Measurements from ENCODE around the gene P2RY8. TPM values are rescaled to one million over a fixed set of nuclear protein-coding genes. Genes with fewer than 3 reads are reported as not detected.
"Not testable (repeated sequence)": the region's sequence is repeated elsewhere in the genome, so short reads cannot be mapped to it uniquely, and the experiment has no call there.

Gene P2RY8
- polyA plus RNA-seq, 4 donors, result 0.22 to 2.1 (median 1.2) TPM

DNA sequence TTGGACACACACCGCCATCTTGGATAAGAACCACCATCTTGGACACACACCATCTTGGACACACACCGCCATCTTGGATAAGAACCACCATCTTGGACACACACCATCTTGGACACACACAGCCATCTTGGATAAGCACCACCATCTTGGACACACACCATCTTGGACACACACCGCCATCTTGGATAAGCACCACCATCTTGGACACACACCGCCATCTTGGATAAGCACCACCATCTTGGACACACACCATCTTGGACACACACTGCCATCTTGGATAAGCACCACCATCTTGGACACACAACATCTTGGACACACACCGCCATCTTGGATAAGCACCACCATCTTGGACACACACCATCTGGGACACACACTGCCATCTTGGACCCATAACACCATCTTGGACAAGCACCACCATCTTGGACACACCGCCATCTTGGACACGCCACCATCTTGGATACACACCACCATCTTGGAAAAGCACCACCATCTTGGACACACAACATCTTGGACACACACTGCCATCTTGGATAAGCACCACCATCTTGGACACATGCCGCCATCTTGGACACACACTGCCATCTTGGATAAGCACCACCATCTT lies 88.9 kb downstream of the P2RY8 start:
- not testable (repeated sequence) for H3K4me1 ChIP-seq (ENCODE audit: control insufficient read depth in 3 of 3, insufficient read depth in 2 of 3, low read depth in 1 of 3, low read length in 2 of 3); H3K27ac ChIP-seq (ENCODE audit: low read depth in 1 of 3, low read length in 2 of 3); H3K27me3 ChIP-seq (ENCODE audit: control insufficient read depth in 3 of 3, insufficient read depth in 3 of 3, low read length in 3 of 3); H3K4me3 ChIP-seq (ENCODE audit: low read depth in 1 of 3, low read length in 3 of 3); DNase-seq; FAIRE-seq; H3K36me3 ChIP-seq (ENCODE audit: control insufficient read depth in 3 of 3, insufficient read depth in 2 of 3, low read depth in 1 of 3, low read length in 3 of 3)
- peaks cover 0 to 51% of the 10 kb centered on the region in 2 donors for H3K9me3 ChIP-seq (ENCODE audit: control insufficient read depth in 2 of 2, insufficient read depth in 1 of 2, low read depth in 1 of 2, low read length in 1 of 2)
- WGBS, 3 donors, result 99 to 100% (median 99%) methylated on average over 8 of the region's 8 CpGs

DNA sequence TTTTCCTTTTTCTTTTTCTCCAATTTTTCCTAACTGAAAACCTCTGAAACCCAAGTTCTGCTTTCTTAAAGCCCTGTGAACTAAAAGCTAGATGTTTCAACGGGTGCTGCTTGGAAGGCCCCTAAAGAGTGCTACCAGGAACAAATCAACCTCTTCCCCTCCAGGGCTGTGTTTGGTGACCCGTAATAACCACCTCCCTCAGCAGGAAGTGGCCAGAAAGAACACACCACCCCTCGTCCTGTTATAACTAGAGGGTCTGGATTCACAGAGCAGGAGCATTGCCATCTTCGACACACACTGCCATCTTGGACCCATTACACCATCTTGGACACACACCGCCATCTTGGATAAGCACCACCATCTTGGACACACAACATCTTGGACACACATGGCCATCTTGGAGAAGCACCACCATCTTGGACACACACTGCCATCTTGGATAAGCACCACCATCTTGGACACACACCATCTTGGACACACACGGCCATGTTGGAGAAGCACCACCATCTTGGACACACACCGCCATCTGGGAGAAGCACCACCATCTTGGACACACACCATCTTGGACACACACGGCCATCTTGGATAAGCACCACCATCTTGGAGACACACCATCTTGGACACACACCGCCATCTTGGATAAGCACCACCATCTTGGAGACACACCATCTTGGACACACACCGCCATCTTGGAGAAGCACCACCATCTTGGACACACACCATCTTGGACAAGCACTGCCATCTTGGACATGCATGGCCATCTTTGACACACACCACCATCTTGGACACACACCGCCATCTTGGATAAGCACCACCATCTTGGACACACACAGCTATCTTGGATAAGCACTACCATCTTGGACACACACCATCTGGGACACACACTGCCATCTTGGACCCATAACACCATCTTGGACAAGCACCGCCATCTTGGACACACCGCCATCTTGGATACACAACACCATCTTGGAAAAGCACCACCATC lies 89.7 kb downstream of the P2RY8 start:
- not testable (repeated sequence) for H3K27ac ChIP-seq (ENCODE audit: low read depth in 1 of 3, low read length in 2 of 3); H3K4me1 ChIP-seq (ENCODE audit: control insufficient read depth in 3 of 3, insufficient read depth in 2 of 3, low read depth in 1 of 3, low read length in 2 of 3); FAIRE-seq; H3K27me3 ChIP-seq (ENCODE audit: control insufficient read depth in 3 of 3, insufficient read depth in 3 of 3, low read length in 3 of 3); H3K4me3 ChIP-seq (ENCODE audit: low read depth in 1 of 3, low read length in 3 of 3)
- Histone ChIP-seq H3K9me3 (ENCODE audit: control insufficient read depth in 2 of 2, insufficient read depth in 1 of 2, low read depth in 1 of 2, low read length in 1 of 2) (peaks cover 0 to 58% of the 10 kb centered on the region in 2 donors), H3K36me3 (ENCODE audit: control insufficient read depth in 3 of 3, insufficient read depth in 2 of 3, low read depth in 1 of 3, low read length in 3 of 3) (peaks cover 0 to 11% (median 0%) of the 10 kb centered on the region in 3 donors)
- DNase-seq, result peak in 1 of 2 donors; percentile 26
- 91 to 96% (median 92%) methylated on average over 13 of the region's 13 CpGs for WGBS, 3 donors

DNA sequence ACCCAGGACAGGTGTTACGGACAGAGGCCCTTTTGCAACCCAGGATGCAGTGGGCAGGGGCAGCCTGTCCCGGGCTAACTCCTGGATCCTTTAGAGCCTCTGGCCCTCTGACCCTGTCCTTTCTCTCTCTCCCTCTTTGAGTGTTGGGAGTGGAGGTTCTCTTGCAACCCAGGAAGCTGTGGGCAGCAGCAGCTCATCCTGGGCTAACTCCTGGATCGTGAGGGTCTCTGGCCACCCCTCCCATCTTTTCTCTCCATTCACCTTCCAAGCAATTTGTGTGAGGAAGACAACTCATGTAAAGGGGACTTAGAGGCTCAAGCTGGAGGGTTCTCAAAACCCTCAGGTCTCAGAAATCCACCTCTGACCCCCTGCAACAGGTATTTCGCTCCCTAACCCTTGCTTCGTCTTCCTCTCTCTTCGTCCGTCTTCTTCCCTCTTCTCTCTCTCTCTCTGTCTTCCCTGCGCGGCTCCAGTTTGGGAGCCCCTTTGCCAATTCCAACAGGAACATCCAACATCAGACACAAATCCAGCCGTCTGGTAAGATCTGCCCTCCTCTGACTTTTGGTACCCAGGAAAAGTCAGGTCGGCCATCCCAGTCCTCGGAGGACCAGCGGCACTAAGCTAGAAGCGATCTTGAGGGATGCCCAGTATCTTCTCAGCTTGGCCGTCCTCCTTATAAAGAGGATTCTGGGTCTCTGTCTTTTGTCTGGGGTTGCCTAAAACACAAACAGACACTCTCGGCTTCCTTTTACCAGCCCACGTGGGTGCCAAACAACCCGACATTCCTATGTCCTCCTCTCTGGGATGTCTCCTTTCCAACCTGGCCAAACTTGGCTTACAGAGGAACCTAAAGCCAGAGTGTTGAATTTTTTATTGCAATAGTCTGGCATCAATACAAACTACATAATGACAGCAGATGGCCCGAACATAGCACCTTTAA lies 92.2 kb downstream of the P2RY8 start:
- H3K9me3 ChIP-seq (ENCODE audit: control insufficient read depth in 2 of 2, insufficient read depth in 1 of 2, low read depth in 1 of 2, low read length in 1 of 2), result peaks cover 0 to 58% of the 10 kb centered on the region in 2 donors
- no peak overlapping the region for H3K4me3 ChIP-seq (ENCODE audit: low read depth in 1 of 3, low read length in 3 of 3)
- peaks cover 0 to 14% (median 0%) of the 10 kb centered on the region in 3 donors for H3K36me3 ChIP-seq (ENCODE audit: control insufficient read depth in 3 of 3, insufficient read depth in 2 of 3, low read depth in 1 of 3, low read length in 3 of 3)
- DNase-seq (no peak), FAIRE-seq (no peak)
- no peaks in the 10 kb centered on the region for H3K4me1 ChIP-seq (ENCODE audit: control insufficient read depth in 3 of 3, insufficient read depth in 2 of 3, low read depth in 1 of 3, low read length in 2 of 3)
- H3K27me3 ChIP-seq (ENCODE audit: control insufficient read depth in 3 of 3, insufficient read depth in 3 of 3, low read length in 3 of 3), result no peaks in the 10 kb centered on the region
- no peak overlapping the region for H3K27ac ChIP-seq (ENCODE audit: low read depth in 1 of 3, low read length in 2 of 3)
- whole genome bisulfite sequencing, 3 donors, result 96 to 97% (median 97%) methylated on average over 19 of the region's 19 CpGs

DNA sequence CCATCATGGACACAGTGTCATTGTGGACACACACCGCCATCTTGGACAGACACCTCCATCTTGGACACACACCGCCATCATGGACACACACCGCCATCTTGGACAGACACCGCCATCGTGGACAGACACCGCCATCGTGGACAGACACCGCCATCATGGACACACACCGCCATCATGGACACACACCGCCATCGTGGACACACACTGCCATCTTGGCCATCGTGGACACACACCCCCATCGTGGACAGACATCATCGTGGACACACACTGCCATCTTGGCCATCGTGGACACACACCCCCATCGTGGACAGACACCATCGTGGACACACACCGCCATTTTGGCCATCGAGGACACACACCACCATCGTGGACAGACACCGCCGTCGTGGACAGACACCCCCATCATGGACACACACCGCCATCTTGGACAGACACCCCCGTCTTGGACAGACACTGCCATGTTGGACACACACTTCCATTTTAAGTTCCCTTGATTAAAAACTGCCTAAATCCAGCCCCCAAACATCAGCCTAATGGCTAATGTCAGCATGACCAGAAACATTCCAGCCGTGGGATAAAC lies 93.4 kb downstream of the P2RY8 start:
- DNase-seq, result no peak
- FAIRE-seq, result no peak
- Histone ChIP-seq H3K9me3 (ENCODE audit: control insufficient read depth in 2 of 2, insufficient read depth in 1 of 2, low read depth in 1 of 2, low read length in 1 of 2) (peaks cover 0 to 59% of the 10 kb centered on the region in 2 donors), H3K27me3 (ENCODE audit: control insufficient read depth in 3 of 3, insufficient read depth in 3 of 3, low read length in 3 of 3) (no peaks in the 10 kb centered on the region), H3K4me3 (ENCODE audit: low read depth in 1 of 3, low read length in 3 of 3) (no peak overlapping the region), H3K4me1 (ENCODE audit: control insufficient read depth in 3 of 3, insufficient read depth in 2 of 3, low read depth in 1 of 3, low read length in 2 of 3) (no peaks in the 10 kb centered on the region), H3K27ac (ENCODE audit: low read depth in 1 of 3, low read length in 2 of 3) (no peak overlapping the region), H3K36me3 (ENCODE audit: control insufficient read depth in 3 of 3, insufficient read depth in 2 of 3, low read depth in 1 of 3, low read length in 3 of 3) (peaks cover 0 to 17% (median 0%) of the 10 kb centered on the region in 3 donors)
- WGBS, 3 donors, result 86 to 90% (median 89%) methylated on average over 26 of the region's 26 CpGs

- Histone ChIP-seq H3K36me3 (ENCODE audit: control insufficient read depth in 3 of 3, insufficient read depth in 2 of 3, low read depth in 1 of 3, low read length in 3 of 3) (peaks cover 0 to 24% (median 0%) of the 10 kb centered on the region in 3 donors), H3K27me3 (ENCODE audit: control insufficient read depth in 3 of 3, insufficient read depth in 3 of 3, low read length in 3 of 3) (no peaks in the 10 kb centered on the region), H3K9me3 (ENCODE audit: control insufficient read depth in 2 of 2, insufficient read depth in 1 of 2, low read depth in 1 of 2, low read length in 1 of 2) (peaks cover 0 to 58% of the 10 kb centered on the region in 2 donors), H3K4me3 (ENCODE audit: low read depth in 1 of 3, low read length in 3 of 3) (no peak overlapping the region), H3K27ac (ENCODE audit: low read depth in 1 of 3, low read length in 2 of 3) (no peak overlapping the region), H3K4me1 (ENCODE audit: control insufficient read depth in 3 of 3, insufficient read depth in 2 of 3, low read depth in 1 of 3, low read length in 2 of 3) (no peaks in the 10 kb centered on the region)
- 90% methylated on average over 33 to 36 of the region's 38 CpGs for WGBS, 3 donors
- no peak for FAIRE-seq
- DNase-seq, result no peak
Observed at GRCh38 chrX:1442724-1443367, 94.1 kb downstream of the P2RY8 start.

GRCh38 chrX:1442016-1442665 lies 94.8 kb downstream of the P2RY8 start:
- peaks cover 0 to 24% (median 0%) of the 10 kb centered on the region in 3 donors for H3K36me3 ChIP-seq (ENCODE audit: control insufficient read depth in 3 of 3, insufficient read depth in 2 of 3, low read depth in 1 of 3, low read length in 3 of 3)
- no peak overlapping the region for H3K4me3 ChIP-seq (ENCODE audit: low read depth in 1 of 3, low read length in 3 of 3)
- FAIRE-seq (no peak), DNase-seq (no peak)
- 94 to 96% (median 96%) methylated on average over 18 of the region's 18 CpGs for WGBS, 3 donors
- no peaks in the 10 kb centered on the region for H3K27me3 ChIP-seq (ENCODE audit: control insufficient read depth in 3 of 3, insufficient read depth in 3 of 3, low read length in 3 of 3)
- no peak overlapping the region for H3K27ac ChIP-seq (ENCODE audit: low read depth in 1 of 3, low read length in 2 of 3)
- peaks cover 0 to 52% of the 10 kb centered on the region in 2 donors for H3K9me3 ChIP-seq (ENCODE audit: control insufficient read depth in 2 of 2, insufficient read depth in 1 of 2, low read depth in 1 of 2, low read length in 1 of 2)
- H3K4me1 ChIP-seq (ENCODE audit: control insufficient read depth in 3 of 3, insufficient read depth in 2 of 3, low read depth in 1 of 3, low read length in 2 of 3), result no peaks in the 10 kb centered on the region

- Histone ChIP-seq H3K9me3 (ENCODE audit: control insufficient read depth in 2 of 2, insufficient read depth in 1 of 2, low read depth in 1 of 2, low read length in 1 of 2) (peaks cover 0 to 53% of the 10 kb centered on the region in 2 donors), H3K27ac (ENCODE audit: low read depth in 1 of 3, low read length in 2 of 3) (no peak overlapping the region), H3K36me3 (ENCODE audit: control insufficient read depth in 3 of 3, insufficient read depth in 2 of 3, low read depth in 1 of 3, low read length in 3 of 3) (peaks cover 0 to 35% (median 2%) of the 10 kb centered on the region in 3 donors), H3K27me3 (ENCODE audit: control insufficient read depth in 3 of 3, insufficient read depth in 3 of 3, low read length in 3 of 3) (no peaks in the 10 kb centered on the region), H3K4me1 (ENCODE audit: control insufficient read depth in 3 of 3, insufficient read depth in 2 of 3, low read depth in 1 of 3, low read length in 2 of 3) (no peaks in the 10 kb centered on the region), H3K4me3 (ENCODE audit: low read depth in 1 of 3, low read length in 3 of 3) (no peak overlapping the region)
- DNase-seq (no peak), FAIRE-seq (peak; percentile 68)
- WGBS, 3 donors, result 97 to 99% (median 98%) methylated on average over 6 of the region's 6 CpGs
Observed at GRCh38 chrX:1440506-1440905, 96.5 kb downstream of the P2RY8 start.
